Tibial artery (tissue), 4 donors: ENCODE measurements around the gene CABLES2.

Experiments
- DNase-seq, 2 donors: peaks; one replicate each; pipeline ENCODE4 v3.0.0-alpha.2; 2019
- H3K27ac ChIP-seq, 2 donors: fragments of 200-600 bp; sonication (generic) in 1 of 2; 1 replicate in 1 of 2; 2 replicates in 1 of 2; pipeline ENCODE4 v1.5.1; 2018 to 2019; ENCODE audit warnings: mild to moderate bottlenecking in 1 of 2
- H3K27me3 ChIP-seq, 2 donors: fragments of 200-600 bp; sonication (generic) in 1 of 2; one replicate each; pipeline versions ENCODE4 v1.5.1 to v1.6.0; 2016 to 2019
- H3K36me3 ChIP-seq, 3 donors: fragments of 200-600 bp; sonication (generic) in 2 of 3; one replicate each; pipeline ENCODE4 v1.5.1; 2016 to 2019; ENCODE audit warnings: mild to moderate bottlenecking in 2 of 3
- H3K4me1 ChIP-seq, 4 donors: fragments of 200-600 bp; sonication (generic) in 2 of 4; 1 replicate in 3 of 4; 2 replicates in 1 of 4; pipeline ENCODE4 v1.5.1; 2016 to 2019
- H3K4me3 ChIP-seq, 2 donors: fragments of 200-600 bp; sonication (generic) in 1 of 2; 1 replicate in 1 of 2; 2 replicates in 1 of 2; pipeline ENCODE4 v1.5.1; 2018 to 2019; ENCODE audit warnings: mild to moderate bottlenecking in 2 of 2
- H3K9me3 ChIP-seq, 3 donors: fragments of 200-600 bp; sonication (generic) in 1 of 3; one replicate each; pipeline ENCODE4 v1.5.1; 2016 to 2019
- CTCF ChIP-seq, 2 experiments: fragments of 200-600 bp in 1 of 2; fragments of 450-650 bp in 1 of 2; IDR thresholded peaks; one replicate each; pipeline ENCODE4 v1.5.1; 2017 to 2019; ENCODE audit warnings: antibody characterized with exemption in 2 of 2, mild to moderate bottlenecking in 1 of 2, moderate library complexity in 1 of 2
- intact Hi-C: fragments of 100-400 bp; cut with DNase I; formaldehyde crosslinking; loops from one replicate; pipeline ENCODE4 v1.15.0; 2023; ENCODE audit warnings: low total_unique reads

The CABLES2 gene

GRCh38 chr20:62413896-62414481, 6.9 kb upstream of the CABLES2 start:
- intact Hi-C loops = loop anchor here (5.0 kb wide), 1 partner anchor 378 kb away; no protein-coding TSS in a partner anchor

GRCh38 chr20:62413025-62413570, 6.0 kb upstream of the CABLES2 start:
- DNase-seq = no peak
- H3K36me3 ChIP-seq = no peaks in the 10 kb centered on the region
- peaks cover 0 to 30% (median 4%) of the 10 kb centered on the region in 4 donors for H3K4me1 ChIP-seq
- intact Hi-C loops = loop anchor here (5.0 kb wide), 1 partner anchor 379 kb away; no protein-coding TSS in a partner anchor
- no peak for TF ChIP-seq CTCF (IDR thresholded peaks at IDR 0.05)
- H3K27ac ChIP-seq = no peak overlapping the region
- no peaks in the 10 kb centered on the region for H3K9me3 ChIP-seq
- H3K27me3 ChIP-seq = peaks cover 0 to 59% of the 10 kb centered on the region in 2 donors
- H3K4me3 ChIP-seq = no peak overlapping the region

More at GRCh38 chr20:62413896-62414481, 6.9 kb upstream of the CABLES2 start:
- H3K9me3 ChIP-seq = no peaks in the 10 kb centered on the region
- peaks cover 0 to 58% of the 10 kb centered on the region in 2 donors for H3K27me3 ChIP-seq
- peaks cover 0 to 21% (median 4%) of the 10 kb centered on the region in 4 donors for H3K4me1 ChIP-seq
- no peaks in the 10 kb centered on the region for H3K36me3 ChIP-seq
- no peak overlapping the region for H3K27ac ChIP-seq
- H3K4me3 ChIP-seq = no peak overlapping the region
- DNase-seq = no peak
- no peak for TF ChIP-seq CTCF (IDR thresholded peaks at IDR 0.05)

- no peaks in the 10 kb centered on the region for H3K36me3 ChIP-seq
- H3K27ac ChIP-seq = no peak overlapping the region
- intact Hi-C loops = loop anchor here (5.0 kb wide), 1 partner anchor 380 kb away; no protein-coding TSS in a partner anchor
- peaks cover 0 to 62% of the 10 kb centered on the region in 2 donors for H3K27me3 ChIP-seq
- H3K4me1 ChIP-seq = peaks cover 0 to 37% (median 8%) of the 10 kb centered on the region in 4 donors
- no peak overlapping the region for H3K4me3 ChIP-seq
- TF ChIP-seq CTCF (IDR thresholded peaks at IDR 0.05) = no peak
- no peak for DNase-seq
- H3K9me3 ChIP-seq = no peaks in the 10 kb centered on the region
Observed at GRCh38 chr20:62412194-62413024, 5.3 kb upstream of the CABLES2 start.

GRCh38 chr20:62411479-62412193, 4.6 kb upstream of the CABLES2 start:
- no peaks in the 10 kb centered on the region for H3K36me3 ChIP-seq
- peaks cover 0 to 40% (median 12%) of the 10 kb centered on the region in 4 donors for H3K4me1 ChIP-seq
- intact Hi-C loops = loop anchor here (5.0 kb wide), 1 partner anchor 381 kb away; no protein-coding TSS in a partner anchor
- no peaks in the 10 kb centered on the region for H3K9me3 ChIP-seq
- no peak overlapping the region for H3K4me3 ChIP-seq
- no peak for TF ChIP-seq CTCF (IDR thresholded peaks at IDR 0.05)
- no peak overlapping the region for H3K27ac ChIP-seq
- H3K27me3 ChIP-seq = peaks cover 0 to 57% of the 10 kb centered on the region in 2 donors
- no peak for DNase-seq
